Measurements from ENCODE around the gene EML5.

DNA sequence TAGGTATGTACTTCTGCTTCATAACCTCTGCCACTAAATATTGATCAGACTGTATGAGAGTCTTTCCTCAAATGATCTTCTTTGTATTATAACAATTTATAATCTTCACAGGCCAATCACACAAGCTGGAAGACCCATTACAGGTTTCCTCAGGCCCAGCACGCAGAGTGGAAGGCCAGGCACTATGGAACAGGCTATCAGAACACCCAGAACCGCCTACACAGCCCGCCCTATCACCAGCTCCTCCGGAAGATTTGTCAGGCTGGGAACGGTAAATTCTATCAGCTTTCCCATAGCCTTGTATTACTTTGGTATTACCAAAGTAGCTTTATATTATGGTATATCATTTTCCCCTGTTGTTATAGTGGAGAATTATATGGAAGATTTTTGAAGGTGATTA, 48.2 kb upstream of the EML5 start:
- TF ChIP-seq CTCF (IDR thresholded peaks at IDR 0.05; ENCODE audit: poor library complexity) (no peak), EZH2phosphoT487 (IDR thresholded peaks at IDR 0.05; ENCODE audit: low read depth, severe bottlenecking, unreplicated experiment) (no peak), EZH2 (IDR thresholded peaks at IDR 0.05; ENCODE audit: borderline replicate concordance) (no peak)
